GM23248 (cell line): ENCODE measurements around the gene CNOT2.

ENCODE experiments used
- EZH2 ChIP-seq: fragments of 200-600 bp; sonication (generic); IDR thresholded peaks from 2 replicates; pipeline ENCODE4 v1.6.1; 2018; ENCODE audit warnings: antibody characterized with exemption, mild to moderate bottlenecking; ENCODE audit not compliant: insufficient read depth, poor library complexity, severe bottlenecking
- EZH2phosphoT487 ChIP-seq: fragments of 200-600 bp; sonication (generic); IDR thresholded peaks from 2 replicates; pipeline ENCODE4 v1.6.1; 2018; ENCODE audit warnings: antibody characterized with exemption, moderate library complexity, mild to moderate bottlenecking, low read depth; ENCODE audit not compliant: insufficient read depth

DNA sequence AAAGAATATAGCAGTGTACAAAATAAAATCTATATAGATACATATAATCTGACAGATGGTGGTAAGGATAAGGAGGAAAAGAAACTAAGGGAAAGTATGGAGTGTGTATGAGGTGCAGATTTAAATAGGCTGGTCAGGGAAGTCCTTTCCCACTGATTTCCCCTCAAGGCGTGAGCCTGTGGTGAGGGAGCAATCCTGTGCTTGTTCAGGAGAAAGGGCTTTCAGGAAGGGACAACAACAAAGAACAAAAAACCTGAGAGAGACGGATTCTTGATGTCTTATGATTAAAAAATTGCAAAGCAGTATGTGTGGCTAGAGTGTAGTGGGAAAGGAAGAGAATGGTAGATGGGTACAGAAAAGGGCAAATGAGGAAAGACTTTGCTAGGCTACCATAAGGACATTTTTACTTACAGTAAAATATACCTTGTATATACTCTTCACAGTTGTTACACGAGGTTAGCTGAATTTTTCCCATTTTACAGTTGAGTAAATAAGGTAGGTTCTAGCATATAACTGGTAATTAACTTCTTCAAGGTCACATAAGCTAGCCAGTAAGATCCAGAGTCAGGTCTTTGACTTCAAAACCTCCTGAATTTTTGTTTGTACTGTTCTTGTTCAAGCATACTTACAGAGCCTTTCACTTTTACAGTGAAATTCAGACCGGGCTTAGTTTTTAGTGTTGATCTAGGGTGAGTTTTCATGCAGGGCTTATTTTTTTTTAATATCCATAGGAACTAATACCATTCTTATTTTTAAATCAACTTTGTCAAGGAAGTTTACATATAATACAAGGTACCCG, 15.6 kb downstream of the CNOT2 start:
- no peak for TF ChIP-seq EZH2
- no peak for TF ChIP-seq EZH2phosphoT487
